Measurements from ENCODE around the gene CHTF18. TPM values are rescaled to one million over a fixed set of nuclear protein-coding genes. Genes with fewer than 3 reads are reported as not detected.

CHTF18 gene
- total and polyA plus RNA-seq, 4 donors = 7.5 to 17.4 (median 14.9) TPM

GRCh38 chr16:794853-795466 is 6.5 kb downstream of the CHTF18 start:
- 82 to 83% methylated on average over 25 to 31 of the region's 31 CpGs for WGBS, 2 donors
- Histone ChIP-seq H3K4me3 (no peak overlapping the region), H3K27me3 (ENCODE audit: control insufficient read depth in 3 of 3, insufficient read depth in 3 of 3, low read length in 2 of 3) (peaks cover 0 to 9% (median 7%) of the 10 kb centered on the region in 3 donors), H3K36me3 (ENCODE audit: control insufficient read depth in 4 of 4, insufficient read depth in 4 of 4, low read length in 4 of 4) (peaks cover 0 to 10% (median 0%) of the 10 kb centered on the region in 4 donors), H3K9ac (ENCODE audit: insufficient read depth in 1 of 2, low read length in 2 of 2) (no peak overlapping the region), H3K27ac (ENCODE audit: low read depth in 1 of 2, low read length in 1 of 2) (no peak overlapping the region), H3K9me3 (ENCODE audit: control insufficient read depth in 4 of 4, insufficient read depth in 3 of 4, low read length in 3 of 4) (peaks cover 0 to 3% (median 0%) of the 10 kb centered on the region in 4 donors), H3K4me1 (ENCODE audit: control insufficient read depth in 5 of 5, insufficient read depth in 5 of 5, low read length in 5 of 5) (no peaks in the 10 kb centered on the region)
- TF ChIP-seq CTCF (IDR thresholded peaks at IDR 0.05; ENCODE audit: control extremely low read depth, extremely low read depth) = no peak
- no peak for ATAC-seq (ENCODE audit: insufficient read depth, low FRiP score)
- DNase-seq = no peak

- Histone ChIP-seq H3K4me3 (no peak overlapping the region), H3K36me3 (ENCODE audit: control insufficient read depth in 4 of 4, insufficient read depth in 4 of 4, low read length in 4 of 4) (peaks cover 0 to 10% (median 0%) of the 10 kb centered on the region in 4 donors), H3K27me3 (ENCODE audit: control insufficient read depth in 3 of 3, insufficient read depth in 3 of 3, low read length in 2 of 3) (peaks cover 0 to 10% (median 7%) of the 10 kb centered on the region in 3 donors), H3K4me1 (ENCODE audit: control insufficient read depth in 5 of 5, insufficient read depth in 5 of 5, low read length in 5 of 5) (no peaks in the 10 kb centered on the region), H3K27ac (ENCODE audit: low read depth in 1 of 2, low read length in 1 of 2) (no peak overlapping the region), H3K9me3 (ENCODE audit: control insufficient read depth in 4 of 4, insufficient read depth in 3 of 4, low read length in 3 of 4) (peaks cover 0 to 3% (median 0%) of the 10 kb centered on the region in 4 donors), H3K9ac (ENCODE audit: insufficient read depth in 1 of 2, low read length in 2 of 2) (no peak overlapping the region)
- WGBS, 2 donors = 81 to 94% methylated on average over 31 to 33 of the region's 33 CpGs
- ATAC-seq (ENCODE audit: insufficient read depth, low FRiP score) (no peak), DNase-seq (no peak)
- no peak for TF ChIP-seq CTCF (IDR thresholded peaks at IDR 0.05; ENCODE audit: control extremely low read depth, extremely low read depth)
These were observed 7.3 kb downstream of the CHTF18 start for GRCh38 chr16:795580-796229.

GRCh38 chr16:796296-797119 is 8.1 kb downstream of the CHTF18 start:
- WGBS, 2 donors = 92 to 94% methylated on average over 35 to 38 of the region's 38 CpGs
- H3K9ac ChIP-seq (ENCODE audit: insufficient read depth in 1 of 2, low read length in 2 of 2) = no peak overlapping the region
- TF ChIP-seq CTCF (IDR thresholded peaks at IDR 0.05; ENCODE audit: control extremely low read depth, extremely low read depth) = no peak
- H3K9me3 ChIP-seq (ENCODE audit: control insufficient read depth in 4 of 4, insufficient read depth in 3 of 4, low read length in 3 of 4) = peaks cover 0 to 4% (median 0%) of the 10 kb centered on the region in 4 donors
- peaks cover 0 to 3% (median 0%) of the 10 kb centered on the region in 4 donors for H3K36me3 ChIP-seq (ENCODE audit: control insufficient read depth in 4 of 4, insufficient read depth in 4 of 4, low read length in 4 of 4)
- ATAC-seq (ENCODE audit: insufficient read depth, low FRiP score) (no peak), DNase-seq (no peak)
- no peaks in the 10 kb centered on the region for H3K4me1 ChIP-seq (ENCODE audit: control insufficient read depth in 5 of 5, insufficient read depth in 5 of 5, low read length in 5 of 5)
- H3K27ac ChIP-seq (ENCODE audit: low read depth in 1 of 2, low read length in 1 of 2) = no peak overlapping the region
- no peak overlapping the region for H3K4me3 ChIP-seq
- H3K27me3 ChIP-seq (ENCODE audit: control insufficient read depth in 3 of 3, insufficient read depth in 3 of 3, low read length in 2 of 3) = peaks cover 4 to 18% (median 7%) of the 10 kb centered on the region in 3 donors

All from lung (tissue), 12 donors.